CD4-positive, alpha-beta T cell treated with Interferon gamma for 1 hour (primary cell): ENCODE measurements around the gene COPG1.

Experiments
- DNase-seq: peaks from one replicate; pipeline ENCODE4 v3.0.0-alpha.2; 2020

COPG1 gene

GRCh38 chr3:129282727-129283327 lies 33.4 kb downstream of the COPG1 start:
- no peak for DNase-seq

- no peak for DNase-seq
Measured at GRCh38 chr3:129286081-129286480, 36.7 kb downstream of the COPG1 start.

DNA sequence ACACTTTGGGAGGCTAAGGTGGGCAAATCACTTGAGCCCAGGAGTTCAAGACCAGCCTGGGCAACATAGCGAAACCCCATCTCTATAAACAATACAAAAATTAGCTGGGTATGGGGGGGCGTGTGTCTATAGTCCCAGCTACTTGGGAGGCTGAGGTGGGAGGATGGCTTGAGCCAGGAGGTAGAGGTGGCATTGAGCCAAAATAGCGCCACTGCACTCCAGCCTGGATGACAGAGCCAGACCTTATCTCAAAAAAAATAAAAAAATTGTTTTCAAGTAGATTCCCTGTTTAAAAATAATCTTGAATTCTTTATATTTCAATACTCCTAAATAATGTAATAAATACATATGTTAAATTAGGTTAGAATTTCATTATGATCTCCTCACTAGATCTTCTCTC lies 39.0 kb downstream of the COPG1 start:
- no peak for DNase-seq

GRCh38 chr3:129289201-129289921 lies 40.0 kb downstream of the COPG1 start:
- DNase-seq: no peak

- no peak for DNase-seq
Measured at GRCh38 chr3:129291236-129291886, 42.0 kb downstream of the COPG1 start.

- DNase-seq: no peak
Measured at GRCh38 chr3:129295286-129295685, 45.9 kb downstream of the COPG1 start.

- no peak for DNase-seq
Measured at GRCh38 chr3:129304146-129304961, 54.9 kb downstream of the COPG1 start.

GRCh38 chr3:129304962-129305222 lies 55.5 kb downstream of the COPG1 start:
- DNase-seq: no peak

GRCh38 chr3:129305592-129306091 lies 56.2 kb downstream of the COPG1 start:
- DNase-seq: peak; percentile 46

- no peak for DNase-seq
Measured at GRCh38 chr3:129308636-129309035, 59.2 kb downstream of the COPG1 start.

DNA sequence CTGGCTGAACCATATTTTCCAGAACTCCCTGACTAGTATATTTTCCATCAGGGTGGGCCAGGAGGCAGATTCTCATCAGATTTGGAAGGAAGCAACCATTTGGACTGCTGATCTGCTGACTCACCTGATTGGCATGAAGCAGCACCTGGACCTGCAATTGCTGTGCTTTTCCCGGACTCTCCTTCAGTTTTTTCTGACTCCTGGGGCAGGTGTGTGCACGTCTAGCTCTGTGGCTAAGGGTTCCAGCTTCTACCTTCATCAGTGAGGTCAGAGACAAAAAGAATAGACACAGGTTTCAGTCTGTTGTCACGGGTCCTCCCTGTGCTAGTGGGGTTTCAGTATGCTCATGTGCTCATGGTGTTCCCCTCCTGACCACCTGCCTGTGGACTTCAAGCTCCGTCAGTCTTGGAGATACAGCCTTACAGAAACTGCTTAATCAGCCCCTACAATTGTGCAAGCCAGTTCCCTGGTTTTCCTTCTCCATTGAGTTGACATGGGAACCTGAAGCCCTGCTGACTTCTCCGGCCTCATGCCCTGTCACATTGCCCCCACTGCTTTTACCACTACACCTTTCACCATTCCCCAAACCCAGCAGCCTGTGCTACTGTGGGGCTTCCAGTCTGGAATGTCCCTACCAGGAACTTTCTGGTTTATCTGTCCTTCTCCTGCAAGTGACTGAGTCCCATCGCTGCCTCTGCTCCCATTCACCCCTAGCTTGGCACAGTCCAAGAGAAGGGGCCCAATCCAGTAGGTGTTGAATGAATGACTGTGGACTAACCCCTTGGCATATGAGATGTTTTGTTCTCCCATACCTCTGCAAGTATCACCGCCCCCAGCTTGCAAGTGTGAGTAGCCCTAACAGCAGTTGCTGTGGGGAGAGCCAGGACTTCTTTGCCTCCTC lies 61.0 kb downstream of the COPG1 start:
- DNase-seq: no peak

GRCh38 chr3:129311054-129311902 lies 61.9 kb downstream of the COPG1 start:
- no peak for DNase-seq

- DNase-seq: no peak
Measured at GRCh38 chr3:129312021-129312639, 62.7 kb downstream of the COPG1 start.

- DNase-seq: no peak
Measured at GRCh38 chr3:129312671-129313414, 63.4 kb downstream of the COPG1 start.

DNA sequence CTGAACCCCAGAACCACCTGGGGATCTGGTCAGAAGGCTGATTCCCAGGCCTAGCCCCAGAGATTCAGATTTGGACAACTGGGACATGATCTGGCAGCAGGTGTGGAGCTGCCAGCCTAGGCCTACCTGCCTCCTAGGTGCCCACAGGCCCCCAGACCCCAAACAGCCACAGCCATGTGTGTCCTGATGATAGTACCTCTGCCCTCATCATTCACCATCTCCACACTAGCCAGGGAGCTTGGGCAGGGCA lies 63.9 kb downstream of the COPG1 start:
- no peak for DNase-seq

GRCh38 chr3:129313665-129314385 lies 64.4 kb downstream of the COPG1 start:
- DNase-seq: no peak

GRCh38 chr3:129314386-129315222 lies 65.2 kb downstream of the COPG1 start:
- peak; percentile 74 for DNase-seq

- peak; percentile 40 for DNase-seq
Measured at GRCh38 chr3:129315223-129315997, 66.0 kb downstream of the COPG1 start.
